ENCODE measurements around the gene SFXN1.
"Not testable (repeated sequence)": the region's sequence is repeated elsewhere in the genome, so short reads cannot be mapped to it uniquely, and the experiment has no call there.

Gene SFXN1

DNA sequence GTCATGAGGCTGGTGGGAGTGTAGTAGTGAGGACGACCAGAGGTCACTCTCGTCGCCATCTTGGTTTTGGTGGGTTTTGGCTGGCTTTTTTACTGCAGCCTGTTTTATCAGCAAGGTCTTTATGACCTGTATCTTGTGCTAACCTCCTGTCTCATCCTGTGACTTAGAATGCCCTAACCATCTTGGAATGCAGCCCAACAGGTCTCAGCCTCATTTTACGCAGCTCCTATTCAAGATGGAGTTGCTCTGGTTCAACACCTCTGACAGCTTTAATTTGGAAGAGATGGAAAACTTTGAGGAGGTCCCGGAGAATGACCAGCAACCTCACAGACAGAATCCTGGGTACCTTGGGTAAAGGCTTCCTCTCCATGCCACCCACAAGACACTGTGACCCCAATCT lies 24.0 kb upstream of the SFXN1 start:
- H3K4me3 ChIP-seq (ENCODE audit: low read depth, low read length); H3K36me3 ChIP-seq (ENCODE audit: control insufficient read depth, insufficient read depth, low read length): not testable (repeated sequence)
- peaks cover 12% of the 10 kb centered on the region for H3K27me3 ChIP-seq (ENCODE audit: control insufficient read depth, insufficient read depth, low read length)

DNA sequence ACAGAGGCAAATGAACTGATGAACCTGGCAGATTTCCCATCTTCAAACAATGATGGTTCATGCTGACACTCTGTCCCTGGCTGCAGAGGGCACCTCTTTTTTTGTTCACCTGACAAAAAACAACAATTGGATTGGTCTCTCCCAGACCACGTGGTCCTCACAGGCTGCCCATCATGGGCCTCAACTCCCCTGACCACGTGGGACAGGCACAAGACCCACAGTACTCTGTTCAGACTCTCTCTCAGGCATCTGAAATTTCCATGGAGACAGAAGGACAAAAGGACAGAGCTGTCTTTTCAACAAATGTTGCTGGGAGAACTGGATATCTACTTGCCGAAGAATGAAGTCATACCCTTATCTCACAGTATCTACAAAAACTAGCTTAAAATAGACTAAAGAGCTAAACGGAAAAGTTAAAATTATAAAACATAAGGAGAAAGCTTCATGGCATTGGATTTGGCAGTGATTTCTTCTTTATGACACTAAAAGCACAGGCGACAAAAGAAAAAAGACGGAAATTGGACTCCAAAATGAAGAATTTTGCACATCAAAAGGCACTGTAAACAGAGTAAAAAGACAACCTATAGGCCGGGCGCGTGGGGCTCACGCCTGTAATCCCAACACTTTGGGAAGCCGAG lies 22.1 kb upstream of the SFXN1 start:
- Histone ChIP-seq H3K36me3 (ENCODE audit: control insufficient read depth, insufficient read depth, low read length) (no peaks in the 10 kb centered on the region), H3K4me1 (ENCODE audit: control insufficient read depth, insufficient read depth, low read length) (no peaks in the 10 kb centered on the region), H3K27me3 (ENCODE audit: control insufficient read depth, insufficient read depth, low read length) (peaks cover 9% of the 10 kb centered on the region), H3K9ac (ENCODE audit: low read depth, low read length) (no peak overlapping the region), H3K4me3 (ENCODE audit: low read depth, low read length) (no peak overlapping the region), H3K9me3 (ENCODE audit: control insufficient read depth, insufficient read depth, low read length) (no peaks in the 10 kb centered on the region)

More for the DNA sequence above, 24.0 kb upstream of the SFXN1 start:
- H3K9ac ChIP-seq (ENCODE audit: low read depth, low read length); H3K4me1 ChIP-seq (ENCODE audit: control insufficient read depth, insufficient read depth, low read length); H3K9me3 ChIP-seq (ENCODE audit: control insufficient read depth, insufficient read depth, low read length): not testable (repeated sequence)

DNA sequence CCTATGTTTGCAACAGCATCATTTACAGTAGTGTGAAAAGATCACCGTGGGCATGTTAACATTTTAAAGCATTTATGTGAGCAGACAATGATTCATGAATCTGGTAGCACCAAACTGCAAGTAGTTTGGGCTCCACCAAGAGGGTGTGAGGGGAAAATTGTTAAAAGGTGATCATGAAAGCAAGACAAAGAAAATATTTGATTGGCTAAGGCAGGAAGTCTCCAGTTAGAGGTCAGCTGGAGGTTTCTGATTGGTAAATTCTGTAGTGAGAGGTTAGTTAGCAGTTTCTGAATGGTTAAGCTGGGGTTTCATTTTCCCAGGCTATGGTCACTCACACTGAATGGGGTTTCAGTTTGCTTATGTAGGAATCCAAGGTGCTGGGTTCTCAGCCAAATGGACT lies 20.9 kb upstream of the SFXN1 start:
- Histone ChIP-seq H3K9me3 (ENCODE audit: control insufficient read depth, insufficient read depth, low read length) (no peaks in the 10 kb centered on the region), H3K4me1 (ENCODE audit: control insufficient read depth, insufficient read depth, low read length) (no peaks in the 10 kb centered on the region), H3K4me3 (ENCODE audit: low read depth, low read length) (no peak overlapping the region), H3K9ac (ENCODE audit: low read depth, low read length) (no peak overlapping the region), H3K36me3 (ENCODE audit: control insufficient read depth, insufficient read depth, low read length) (no peaks in the 10 kb centered on the region), H3K27me3 (ENCODE audit: control insufficient read depth, insufficient read depth, low read length) (peaks cover 9% of the 10 kb centered on the region)

DNA sequence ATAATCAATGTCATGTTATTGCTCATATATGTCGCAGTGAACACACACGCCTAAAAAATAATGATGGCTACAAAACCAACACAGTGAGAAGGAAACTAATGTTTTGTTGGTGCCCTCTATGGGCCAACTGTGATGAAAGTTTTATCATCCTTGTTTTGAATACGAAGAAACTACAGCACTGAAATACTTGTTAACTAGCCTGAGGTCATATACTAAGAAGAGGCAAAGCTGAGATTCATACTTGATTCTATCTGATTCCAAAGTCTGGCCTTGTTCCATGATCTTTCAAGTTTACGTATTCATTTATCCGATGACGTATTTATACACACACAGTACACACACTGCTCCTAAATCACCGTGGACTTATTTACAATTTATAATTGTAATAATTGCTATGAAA lies 18.2 kb upstream of the SFXN1 start:
- no peak overlapping the region for H3K4me3 ChIP-seq (ENCODE audit: low read depth, low read length)
- H3K27me3 ChIP-seq (ENCODE audit: control insufficient read depth, insufficient read depth, low read length): no peaks in the 10 kb centered on the region
- H3K9ac ChIP-seq (ENCODE audit: low read depth, low read length): no peak overlapping the region
- H3K36me3 ChIP-seq (ENCODE audit: control insufficient read depth, insufficient read depth, low read length): no peaks in the 10 kb centered on the region
- H3K4me1 ChIP-seq (ENCODE audit: control insufficient read depth, insufficient read depth, low read length): no peaks in the 10 kb centered on the region
- no peaks in the 10 kb centered on the region for H3K9me3 ChIP-seq (ENCODE audit: control insufficient read depth, insufficient read depth, low read length)

DNA sequence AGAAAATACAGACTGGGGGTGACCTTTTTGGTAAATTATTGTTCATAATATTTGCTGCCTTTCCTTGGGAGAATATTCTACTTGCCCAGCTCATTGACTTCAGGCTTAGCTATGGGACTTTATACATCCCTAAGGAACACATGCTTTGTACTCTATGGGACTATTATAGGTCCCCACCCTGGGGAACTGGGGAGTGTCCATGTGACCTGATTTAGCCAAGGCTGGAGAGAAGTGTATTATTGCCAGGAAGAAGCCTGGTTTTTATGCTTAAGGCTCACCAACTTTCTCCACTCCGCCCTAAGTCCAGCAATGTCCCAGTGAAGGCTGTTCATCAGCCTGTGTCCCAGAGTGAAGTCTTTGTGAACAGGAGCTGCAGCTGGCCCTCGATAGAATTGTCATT lies 17.8 kb upstream of the SFXN1 start:
- no peak overlapping the region for H3K9ac ChIP-seq (ENCODE audit: low read depth, low read length)
- no peak overlapping the region for H3K4me3 ChIP-seq (ENCODE audit: low read depth, low read length)
- H3K36me3 ChIP-seq (ENCODE audit: control insufficient read depth, insufficient read depth, low read length): no peaks in the 10 kb centered on the region
- H3K9me3 ChIP-seq (ENCODE audit: control insufficient read depth, insufficient read depth, low read length): no peaks in the 10 kb centered on the region
- H3K27me3 ChIP-seq (ENCODE audit: control insufficient read depth, insufficient read depth, low read length): no peaks in the 10 kb centered on the region
- H3K4me1 ChIP-seq (ENCODE audit: control insufficient read depth, insufficient read depth, low read length): no peaks in the 10 kb centered on the region

DNA sequence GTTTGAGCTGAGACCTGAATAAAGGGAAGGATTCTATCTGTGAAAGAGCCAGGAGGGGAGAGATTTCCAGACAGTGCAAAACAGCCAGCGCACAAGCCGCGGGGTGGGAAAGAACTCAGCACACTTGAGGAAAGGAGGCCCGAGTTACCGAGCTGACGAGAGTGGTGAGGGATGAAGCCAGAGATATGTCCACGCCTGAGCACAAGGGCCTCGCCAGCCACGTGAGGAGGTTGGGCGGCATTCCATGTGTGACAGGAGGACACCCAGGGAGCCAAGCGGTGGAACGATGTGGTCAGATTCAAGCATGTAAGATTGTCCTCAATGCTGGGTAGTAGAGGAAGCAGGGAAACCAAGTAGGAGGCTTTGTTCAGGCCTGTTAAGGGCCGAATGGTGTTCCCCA lies 17.0 kb upstream of the SFXN1 start:
- H3K9ac ChIP-seq (ENCODE audit: low read depth, low read length): no peak overlapping the region
- H3K9me3 ChIP-seq (ENCODE audit: control insufficient read depth, insufficient read depth, low read length): no peaks in the 10 kb centered on the region
- no peak overlapping the region for H3K4me3 ChIP-seq (ENCODE audit: low read depth, low read length)
- H3K36me3 ChIP-seq (ENCODE audit: control insufficient read depth, insufficient read depth, low read length): no peaks in the 10 kb centered on the region
- H3K4me1 ChIP-seq (ENCODE audit: control insufficient read depth, insufficient read depth, low read length): no peaks in the 10 kb centered on the region
- H3K27me3 ChIP-seq (ENCODE audit: control insufficient read depth, insufficient read depth, low read length): no peaks in the 10 kb centered on the region

DNA sequence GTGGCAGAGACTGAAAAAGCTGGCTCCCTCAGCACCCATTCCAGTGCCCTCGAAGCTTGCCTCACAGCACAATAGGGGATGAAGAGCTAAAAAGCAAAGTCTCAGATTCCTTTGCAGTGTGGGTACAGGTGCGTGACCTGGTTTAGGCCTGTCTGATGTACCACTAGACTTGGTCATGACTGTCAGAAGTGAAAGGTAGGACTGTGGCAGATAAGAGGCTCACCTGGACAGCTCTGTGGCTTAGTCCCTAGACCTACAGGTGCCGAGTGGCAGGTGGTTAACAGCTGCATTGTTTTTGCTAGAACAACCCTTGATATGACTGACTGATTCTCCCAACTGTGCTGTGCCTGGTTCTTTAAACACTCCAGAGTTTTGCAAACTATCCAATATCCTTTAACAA lies 14.7 kb upstream of the SFXN1 start:
- Histone ChIP-seq H3K27me3 (ENCODE audit: control insufficient read depth, insufficient read depth, low read length) (no peaks in the 10 kb centered on the region), H3K36me3 (ENCODE audit: control insufficient read depth, insufficient read depth, low read length) (no peaks in the 10 kb centered on the region)

DNA sequence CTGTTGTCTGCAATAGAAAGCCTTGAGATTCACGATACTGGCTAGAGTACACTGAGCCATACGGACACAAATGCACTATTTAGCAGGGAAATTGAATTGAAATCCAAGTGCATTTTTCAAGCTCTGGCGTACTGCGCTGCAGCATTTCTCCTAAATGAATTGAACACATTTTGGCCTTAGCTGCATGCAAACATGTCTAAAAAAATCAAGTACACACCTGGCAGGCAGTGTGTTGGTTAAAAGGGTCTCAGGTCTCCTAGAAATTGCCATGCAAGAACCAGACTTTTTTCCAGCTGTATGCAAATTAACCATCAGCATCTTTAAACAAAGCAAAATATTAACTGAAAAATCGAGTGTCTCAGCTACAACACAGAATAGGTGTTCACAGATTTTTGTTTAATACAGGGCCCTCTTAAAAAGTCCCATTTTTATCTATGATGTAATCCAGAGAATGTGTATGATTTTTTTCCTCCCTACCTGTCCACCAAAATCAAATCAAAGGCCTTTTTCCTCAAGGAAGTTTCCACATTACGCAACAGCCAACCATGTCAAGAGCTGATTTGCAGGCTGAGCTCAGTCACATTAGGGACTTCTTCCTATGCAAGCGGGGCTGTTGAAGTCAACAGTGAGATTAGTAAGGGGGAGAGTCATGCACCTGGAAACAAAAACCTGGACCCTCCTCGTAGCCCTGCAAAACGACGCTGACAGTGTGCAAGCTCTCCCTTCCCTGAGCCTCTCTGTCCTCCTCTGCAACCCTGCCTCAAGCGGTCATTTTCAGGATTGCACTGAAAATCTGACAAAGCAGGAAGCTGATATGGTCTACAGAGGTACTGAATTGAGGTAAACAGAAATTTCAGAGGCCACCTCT lies 14.1 kb upstream of the SFXN1 start:
- Histone ChIP-seq H3K9me3 (ENCODE audit: control insufficient read depth, insufficient read depth, low read length) (no peaks in the 10 kb centered on the region), H3K4me3 (ENCODE audit: low read depth, low read length) (no peak overlapping the region), H3K36me3 (ENCODE audit: control insufficient read depth, insufficient read depth, low read length) (no peaks in the 10 kb centered on the region), H3K4me1 (ENCODE audit: control insufficient read depth, insufficient read depth, low read length) (no peaks in the 10 kb centered on the region), H3K9ac (ENCODE audit: low read depth, low read length) (no peak overlapping the region), H3K27me3 (ENCODE audit: control insufficient read depth, insufficient read depth, low read length) (no peaks in the 10 kb centered on the region)

More for the DNA sequence above, 14.7 kb upstream of the SFXN1 start:
- no peaks in the 10 kb centered on the region for H3K9me3 ChIP-seq (ENCODE audit: control insufficient read depth, insufficient read depth, low read length)
- no peak overlapping the region for H3K9ac ChIP-seq (ENCODE audit: low read depth, low read length)
- no peak overlapping the region for H3K4me3 ChIP-seq (ENCODE audit: low read depth, low read length)
- H3K4me1 ChIP-seq (ENCODE audit: control insufficient read depth, insufficient read depth, low read length): no peaks in the 10 kb centered on the region

DNA sequence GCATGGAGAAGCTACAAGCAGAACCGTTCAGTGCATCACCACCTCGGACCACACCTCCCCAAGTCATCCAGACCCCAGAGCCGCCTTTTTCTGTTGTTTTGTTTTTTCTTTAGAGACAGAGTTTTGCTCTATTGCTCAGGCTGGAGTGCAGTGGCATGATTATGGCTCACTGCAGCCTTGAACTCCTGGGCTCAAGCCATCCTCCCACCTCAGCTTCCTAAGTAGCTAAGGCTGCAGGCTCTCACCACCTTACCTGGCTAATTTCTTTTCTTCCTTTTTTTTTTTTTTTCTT lies 13.5 kb upstream of the SFXN1 start:
- H3K4me3 ChIP-seq (ENCODE audit: low read depth, low read length): no peak overlapping the region
- H3K9ac ChIP-seq (ENCODE audit: low read depth, low read length): no peak overlapping the region
- H3K27me3 ChIP-seq (ENCODE audit: control insufficient read depth, insufficient read depth, low read length): no peaks in the 10 kb centered on the region
- H3K4me1 ChIP-seq (ENCODE audit: control insufficient read depth, insufficient read depth, low read length): no peaks in the 10 kb centered on the region
- H3K9me3 ChIP-seq (ENCODE audit: control insufficient read depth, insufficient read depth, low read length): no peaks in the 10 kb centered on the region
- no peaks in the 10 kb centered on the region for H3K36me3 ChIP-seq (ENCODE audit: control insufficient read depth, insufficient read depth, low read length)

DNA sequence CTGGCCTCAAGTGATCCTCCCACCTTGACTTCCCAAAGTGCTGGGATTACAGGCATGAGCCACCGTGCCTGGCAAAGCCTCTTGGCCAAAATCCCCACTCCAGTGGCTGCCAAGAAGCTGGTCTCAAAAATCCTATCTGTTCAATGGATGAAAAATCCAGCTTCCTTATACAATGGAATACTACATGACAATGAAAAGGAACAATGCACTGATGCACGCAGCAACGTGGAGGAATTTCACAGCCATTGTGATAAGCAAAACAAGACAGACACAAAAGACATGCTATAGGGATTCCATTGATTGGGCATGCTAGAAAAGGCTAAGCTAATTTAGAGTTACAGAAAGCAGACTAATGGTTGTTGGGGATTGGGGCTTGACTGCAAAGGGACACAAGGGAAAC lies 13.1 kb upstream of the SFXN1 start:
- H3K4me3 ChIP-seq (ENCODE audit: low read depth, low read length): no peak overlapping the region
- no peaks in the 10 kb centered on the region for H3K9me3 ChIP-seq (ENCODE audit: control insufficient read depth, insufficient read depth, low read length)
- H3K4me1 ChIP-seq (ENCODE audit: control insufficient read depth, insufficient read depth, low read length): no peaks in the 10 kb centered on the region
- H3K9ac ChIP-seq (ENCODE audit: low read depth, low read length): no peak overlapping the region
- no peaks in the 10 kb centered on the region for H3K36me3 ChIP-seq (ENCODE audit: control insufficient read depth, insufficient read depth, low read length)
- H3K27me3 ChIP-seq (ENCODE audit: control insufficient read depth, insufficient read depth, low read length): no peaks in the 10 kb centered on the region

DNA sequence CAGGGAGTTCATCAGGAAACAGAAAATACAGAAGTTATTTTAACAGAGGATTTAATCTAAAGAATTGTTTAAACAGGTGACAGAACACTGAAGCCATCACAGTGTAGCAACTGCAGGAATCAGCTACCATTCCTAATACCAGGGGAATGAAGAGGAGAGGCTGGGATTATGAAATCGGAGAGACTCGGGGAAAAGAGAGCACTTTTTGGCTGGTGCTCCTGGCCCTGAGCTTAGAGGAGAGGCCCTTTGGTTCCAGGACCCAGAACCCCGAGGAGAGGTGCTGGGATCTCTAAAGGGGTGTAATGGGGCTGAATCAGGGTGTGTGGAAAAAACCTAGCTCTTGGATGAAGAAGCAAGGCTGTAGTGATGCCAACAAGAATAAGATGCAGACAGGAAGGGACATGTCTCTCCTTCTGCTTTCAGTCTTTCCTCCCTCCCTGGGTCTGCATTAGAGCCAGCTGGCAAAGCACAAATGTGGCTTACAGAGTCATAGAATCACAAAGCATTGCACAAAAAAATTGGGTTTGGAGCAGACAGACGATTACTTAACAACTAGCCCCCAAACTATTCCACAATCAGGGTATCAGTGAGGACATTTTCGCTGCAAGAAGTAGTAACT lies 11.6 kb upstream of the SFXN1 start:
- no peak overlapping the region for H3K9ac ChIP-seq (ENCODE audit: low read depth, low read length)
- no peaks in the 10 kb centered on the region for H3K27me3 ChIP-seq (ENCODE audit: control insufficient read depth, insufficient read depth, low read length)
- H3K4me3 ChIP-seq (ENCODE audit: low read depth, low read length): no peak overlapping the region
- H3K36me3 ChIP-seq (ENCODE audit: control insufficient read depth, insufficient read depth, low read length): no peaks in the 10 kb centered on the region
- H3K9me3 ChIP-seq (ENCODE audit: control insufficient read depth, insufficient read depth, low read length): no peaks in the 10 kb centered on the region
- no peaks in the 10 kb centered on the region for H3K4me1 ChIP-seq (ENCODE audit: control insufficient read depth, insufficient read depth, low read length)

All from iPS-15b (cell line).